Upper lobe of right lung (tissue), 1 donor: ENCODE data around the gene IL10RA. TPM values are rescaled to one million over a fixed set of nuclear protein-coding genes. Genes with fewer than 3 reads are reported as not detected.
A peak's percentile ranks its signal among the peaks of the same experiment; 100 is the strongest.

Experiments
- ATAC-seq: fragments of 200-7000 bp; cut with Tn5 transposase; one replicate; pipeline ENCODE4 v1.9.1; 2020; ENCODE audit warnings: mild to moderate bottlenecking, moderate library complexity
- DNase-seq: peaks from one replicate; pipeline ENCODE4 v3.0.0-alpha.2; 2020
- H3K27ac ChIP-seq: fragments of 200-600 bp; one replicate; pipeline ENCODE4 v1.8.0; 2022
- H3K27me3 ChIP-seq: fragments of 200-600 bp; one replicate; pipeline ENCODE4 v1.8.0; 2022; ENCODE audit warnings: mild to moderate bottlenecking
- H3K36me3 ChIP-seq: fragments of 200-600 bp; one replicate; pipeline ENCODE4 v1.8.0; 2022
- H3K4me1 ChIP-seq: fragments of 200-600 bp; one replicate; pipeline ENCODE4 v1.8.0; 2022
- H3K4me3 ChIP-seq: fragments of 200-600 bp; one replicate; pipeline ENCODE4 v1.8.0; 2022; ENCODE audit warnings: mild to moderate bottlenecking
- H3K9me3 ChIP-seq: fragments of 200-600 bp; one replicate; pipeline ENCODE4 v1.8.0; 2022
- intact Hi-C: fragments of 100-400 bp; cut with DNase I; formaldehyde crosslinking; loops from one replicate; pipeline ENCODE4 v1.11.0; 2022
- total RNA-seq: library from RNA; stranded (reverse); fragmentation: NEBNext Ultra II Directional; extraction: Animal tissue kit (Norgen Biotek cat#: 25700); gene quantifications from one replicate; pipeline ENCODE4 v1.2.1, GENCODE V29; 2021
- TF ChIP-seq, protein P1 (sequence below): fragments of 200-600 bp; IDR thresholded peaks from one replicate; pipeline ENCODE4 v1.8.0; 2022; ENCODE audit warnings: antibody characterized with exemption
- donor health status: DM: no; HTN: yes; CAD: no; lungs with severe emphysema.

Gene IL10RA
- total RNA-seq, 1 donor from 2014 or later: 33.8 TPM

DNA sequence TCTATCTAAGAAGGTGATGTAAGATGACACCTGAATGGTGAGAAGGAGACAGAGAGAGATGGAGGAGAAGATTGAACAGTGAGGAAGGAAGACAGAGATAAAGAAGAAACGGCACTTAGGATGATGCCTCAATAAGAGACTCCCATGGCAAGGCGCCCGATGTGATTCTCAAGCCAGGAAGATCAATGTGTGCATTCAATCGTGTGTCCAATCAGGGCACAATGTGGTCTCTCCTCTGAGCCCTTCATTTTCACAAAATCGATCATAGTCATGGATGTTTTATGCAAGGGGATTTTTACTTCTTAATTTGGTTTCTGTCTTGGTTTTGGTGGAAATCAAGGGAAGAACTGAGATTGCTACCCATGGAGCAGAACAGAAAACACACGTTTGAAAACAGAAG, 37.1 kb upstream of the IL10RA start:
- intact Hi-C loops: loop anchor here (5.0 to 10.0 kb wide), 2 partner anchors 106 to 107 kb away; no protein-coding TSS in a partner anchor
- Histone ChIP-seq H3K9me3 (no peaks in the 10 kb centered on the region), H3K4me1 (peaks cover 25% of the 10 kb centered on the region), H3K27me3 (no peaks in the 10 kb centered on the region), H3K4me3 (no peak overlapping the region), H3K27ac (no peak overlapping the region), H3K36me3 (no peaks in the 10 kb centered on the region)
- no peak for DNase-seq
- TF ChIP-seq, protein P1, sequence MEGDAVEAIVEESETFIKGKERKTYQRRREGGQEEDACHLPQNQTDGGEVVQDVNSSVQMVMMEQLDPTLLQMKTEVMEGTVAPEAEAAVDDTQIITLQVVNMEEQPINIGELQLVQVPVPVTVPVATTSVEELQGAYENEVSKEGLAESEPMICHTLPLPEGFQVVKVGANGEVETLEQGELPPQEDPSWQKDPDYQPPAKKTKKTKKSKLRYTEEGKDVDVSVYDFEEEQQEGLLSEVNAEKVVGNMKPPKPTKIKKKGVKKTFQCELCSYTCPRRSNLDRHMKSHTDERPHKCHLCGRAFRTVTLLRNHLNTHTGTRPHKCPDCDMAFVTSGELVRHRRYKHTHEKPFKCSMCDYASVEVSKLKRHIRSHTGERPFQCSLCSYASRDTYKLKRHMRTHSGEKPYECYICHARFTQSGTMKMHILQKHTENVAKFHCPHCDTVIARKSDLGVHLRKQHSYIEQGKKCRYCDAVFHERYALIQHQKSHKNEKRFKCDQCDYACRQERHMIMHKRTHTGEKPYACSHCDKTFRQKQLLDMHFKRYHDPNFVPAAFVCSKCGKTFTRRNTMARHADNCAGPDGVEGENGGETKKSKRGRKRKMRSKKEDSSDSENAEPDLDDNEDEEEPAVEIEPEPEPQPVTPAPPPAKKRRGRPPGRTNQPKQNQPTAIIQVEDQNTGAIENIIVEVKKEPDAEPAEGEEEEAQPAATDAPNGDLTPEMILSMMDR: no peak
- no peak for ATAC-seq

DNA sequence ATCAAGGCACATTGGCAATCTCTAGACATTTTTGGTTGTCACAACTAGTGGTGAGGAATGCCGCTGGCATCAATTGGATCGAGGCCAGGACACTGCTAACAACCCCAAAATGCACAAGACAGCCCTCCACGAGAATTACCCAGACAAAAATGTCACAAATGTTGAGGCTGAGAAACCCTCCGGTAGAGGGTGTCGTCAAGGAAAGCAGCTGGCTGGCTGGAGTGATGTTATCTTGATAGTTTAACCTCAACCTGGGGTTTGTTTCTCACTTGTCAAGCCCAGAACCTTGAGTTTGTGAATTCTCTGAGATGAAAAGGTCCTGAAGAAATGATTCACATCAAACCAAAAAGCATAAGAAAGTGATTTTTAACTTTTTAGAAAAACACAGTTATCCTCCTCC, 35.9 kb upstream of the IL10RA start:
- ATAC-seq (no peak), DNase-seq (no peak)
- Histone ChIP-seq H3K36me3 (no peaks in the 10 kb centered on the region), H3K27ac (peak overlapping the region; percentile 27), H3K27me3 (no peaks in the 10 kb centered on the region), H3K9me3 (no peaks in the 10 kb centered on the region), H3K4me3 (no peak overlapping the region), H3K4me1 (peaks cover 25% of the 10 kb centered on the region)
- intact Hi-C loops: no loop called here
- TF ChIP-seq, protein P1: peak; percentile 28

DNA sequence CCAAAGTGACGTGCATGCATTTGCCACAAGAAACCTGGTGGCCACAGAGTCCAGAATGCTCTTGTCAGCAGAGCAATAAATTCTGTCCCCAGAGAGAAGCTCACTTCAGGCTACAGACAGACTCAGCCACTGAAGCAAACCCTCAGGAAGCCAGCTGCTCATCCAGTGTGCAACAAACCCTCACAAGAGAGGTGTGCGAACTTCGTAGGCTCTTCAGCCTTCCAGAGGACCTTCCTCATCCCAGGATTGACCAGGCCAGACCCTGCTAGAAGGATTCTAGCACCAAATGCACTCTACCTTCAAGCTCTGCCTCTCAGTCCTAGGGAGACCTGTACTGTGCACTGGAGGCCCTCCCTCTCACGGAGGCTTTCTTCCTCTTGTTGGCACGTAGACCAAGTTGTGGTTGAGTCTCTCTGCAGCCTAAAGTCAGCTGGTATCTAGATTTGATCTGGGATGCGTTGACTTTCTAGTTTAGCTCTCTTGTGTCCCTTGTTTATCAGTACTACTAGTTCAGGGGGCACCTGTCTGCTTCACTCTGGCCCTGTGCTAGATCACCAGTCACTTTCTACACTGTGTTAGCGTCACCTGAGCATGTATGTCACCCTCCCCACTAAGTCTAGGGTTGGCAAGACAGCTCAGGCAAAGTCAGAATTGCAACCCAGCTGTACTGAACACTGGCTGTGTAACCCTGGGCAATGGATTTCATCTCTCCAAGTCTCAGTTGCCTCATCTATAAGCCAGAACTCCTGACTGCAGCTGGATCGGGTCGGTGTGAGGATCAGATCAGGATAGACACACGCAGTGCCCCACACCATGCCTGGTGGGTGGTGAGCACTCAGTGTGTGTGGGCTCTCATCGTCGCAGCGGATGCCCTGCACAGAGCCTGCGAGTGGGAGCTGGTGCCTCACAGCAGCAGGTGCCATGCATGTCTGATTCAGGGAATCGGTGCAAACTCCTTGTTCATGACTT, 34.9 kb upstream of the IL10RA start:
- no peak for DNase-seq
- H3K4me3 ChIP-seq: no peak overlapping the region
- H3K9me3 ChIP-seq: no peaks in the 10 kb centered on the region
- H3K4me1 ChIP-seq: peaks cover 25% of the 10 kb centered on the region
- TF ChIP-seq, protein P1: no peak
- no peak overlapping the region for H3K27ac ChIP-seq
- no peaks in the 10 kb centered on the region for H3K36me3 ChIP-seq
- intact Hi-C loops: no loop called here
- H3K27me3 ChIP-seq: no peaks in the 10 kb centered on the region
- no peak for ATAC-seq

DNA sequence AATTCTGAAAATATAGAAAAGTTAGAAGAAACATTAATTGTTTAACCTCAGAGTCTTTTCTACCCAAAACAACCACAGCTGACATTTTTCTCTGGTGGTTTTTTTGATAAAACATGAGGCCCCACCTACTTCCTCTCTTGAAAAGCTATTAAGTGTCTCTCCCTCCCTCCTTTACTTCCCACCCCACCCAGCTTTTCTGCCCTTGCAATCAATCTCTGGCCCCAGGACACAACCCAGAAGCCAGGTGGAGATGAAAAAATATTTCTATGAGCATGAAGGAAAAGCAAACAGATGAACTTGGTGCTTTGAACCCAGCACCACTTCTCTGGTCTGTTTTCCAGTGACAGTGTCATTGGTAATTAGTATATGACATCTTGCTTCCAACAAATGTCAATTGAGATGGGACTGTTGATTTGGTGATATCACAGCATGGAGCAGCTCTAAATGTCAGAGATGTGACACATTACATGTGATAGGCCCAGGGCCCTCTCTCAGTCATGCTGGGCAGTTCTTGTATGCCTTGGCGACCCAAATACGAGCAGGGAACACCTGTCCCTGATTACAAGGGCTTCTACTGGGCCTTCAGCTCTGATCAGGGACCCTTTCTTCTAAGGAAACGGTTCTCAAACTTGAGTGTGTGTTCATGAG, 33.0 kb upstream of the IL10RA start:
- no peak for DNase-seq
- H3K27ac ChIP-seq: no peak overlapping the region

DNA sequence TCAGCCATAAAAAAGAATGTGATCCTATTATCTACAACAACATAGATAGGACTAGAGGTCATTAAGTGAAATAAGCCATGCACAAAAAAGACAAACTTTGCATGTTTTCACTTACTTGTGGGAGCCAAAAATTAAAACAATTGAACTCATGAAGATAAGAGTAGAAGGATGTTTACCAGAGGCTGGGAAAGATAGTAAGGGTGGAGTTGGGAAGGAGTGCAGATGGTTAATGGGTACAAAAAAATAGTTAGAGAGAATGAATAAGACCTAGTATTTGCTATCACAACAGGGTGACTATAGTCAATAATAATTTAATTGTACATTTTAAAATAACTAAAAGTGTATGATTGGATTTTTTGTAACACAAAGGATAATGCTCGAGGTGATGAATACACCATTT, 27.2 kb upstream of the IL10RA start:
- no peaks in the 10 kb centered on the region for H3K9me3 ChIP-seq
- H3K4me1 ChIP-seq: no peaks in the 10 kb centered on the region
- intact Hi-C loops: no loop called here
- no peak overlapping the region for H3K4me3 ChIP-seq
- no peaks in the 10 kb centered on the region for H3K36me3 ChIP-seq
- no peak overlapping the region for H3K27ac ChIP-seq
- TF ChIP-seq, protein P1: no peak
- no peak for ATAC-seq
- DNase-seq: no peak
- H3K27me3 ChIP-seq: no peaks in the 10 kb centered on the region

More for the DNA sequence above, 33.0 kb upstream of the IL10RA start:
- ATAC-seq: peak; percentile 50
- Histone ChIP-seq H3K36me3 (no peaks in the 10 kb centered on the region), H3K4me3 (no peak overlapping the region), H3K9me3 (no peaks in the 10 kb centered on the region), H3K4me1 (peaks cover 25% of the 10 kb centered on the region), H3K27me3 (no peaks in the 10 kb centered on the region)
- intact Hi-C loops: no loop called here
- TF ChIP-seq, protein P1: no peak
